Activated naive CD4-positive, alpha-beta T cell (primary cell): ENCODE results near the gene CNTD1.

Experiments
- DNase-seq, 4 experiments: peaks; one replicate each; lab custom pipeline; 2025; lab: John Stamatoyannopoulos, UW

The CNTD1 gene

GRCh38 chr17:42806249-42806648 is 7.6 kb downstream of the CNTD1 start:
- DNase-seq: no peak

GRCh38 chr17:42809250-42809649 is 10.6 kb downstream of the CNTD1 start:
- DNase-seq: no peak

- DNase-seq: no peak
Measured at GRCh38 chr17:42814633-42815399, 16.2 kb downstream of the CNTD1 start.

GRCh38 chr17:42817866-42818265 is 19.2 kb downstream of the CNTD1 start:
- no peak for DNase-seq

- DNase-seq: no peak
Measured at GRCh38 chr17:42818379-42818778, 19.7 kb downstream of the CNTD1 start.

GRCh38 chr17:42819939-42820535 is 21.4 kb downstream of the CNTD1 start:
- peak in 3 of 4 experiments; percentile 17 to 36 (median 24) for DNase-seq

GRCh38 chr17:42821176-42821575 is 22.5 kb downstream of the CNTD1 start:
- no peak for DNase-seq

- DNase-seq: no peak
Measured at GRCh38 chr17:42827472-42827871, 28.8 kb downstream of the CNTD1 start.

GRCh38 chr17:42830971-42831370 is 32.3 kb downstream of the CNTD1 start:
- DNase-seq: no peak

GRCh38 chr17:42832213-42832933 is 33.7 kb downstream of the CNTD1 start:
- DNase-seq: no peak

GRCh38 chr17:42832934-42833766 is 34.5 kb downstream of the CNTD1 start, which contains the start of gene PSME3:
Gene PSME3 (plus strand): TSS chr17:42833397. CDS start chr17:42833632, 235 bp downstream.
- DNase-seq: peak; percentile 83 to 95 (median 88)

- no peak for DNase-seq
Measured at GRCh38 chr17:42833767-42834422, 35.2 kb downstream of the CNTD1 start.

- DNase-seq: no peak
Measured at GRCh38 chr17:42835732-42836131, 37.1 kb downstream of the CNTD1 start.

GRCh38 chr17:42841975-42842685 is 43.5 kb downstream of the CNTD1 start:
- DNase-seq: no peak

GRCh38 chr17:42843358-42843934 is 44.8 kb downstream of the CNTD1 start:
- no peak for DNase-seq

- no peak for DNase-seq
Measured at GRCh38 chr17:42844271-42844670, 45.6 kb downstream of the CNTD1 start, which contains the start of gene AOC2. Gene AOC2 (plus strand): TSS chr17:42844580. CDS start chr17:42844627, 47 bp downstream.

- DNase-seq: no peak
Measured at GRCh38 chr17:42844761-42845555, 46.3 kb downstream of the CNTD1 start.

GRCh38 chr17:42845556-42845917 is 46.9 kb downstream of the CNTD1 start:
- DNase-seq: no peak

GRCh38 chr17:42845918-42846593 is 47.4 kb downstream of the CNTD1 start:
- DNase-seq: no peak
